OCI-LY1 (cell line): ENCODE data around the gene P2RY11.

Experiments
- CTCF ChIP-seq: fragments of 200-600 bp; sonication (generic), shearing (Covaris generic); IDR thresholded peaks from 2 replicates; pipeline ENCODE4 v1.5.1; 2017; ENCODE audit warnings: mild to moderate bottlenecking, antibody characterized with exemption, low read length, moderate library complexity, mixed read lengths
- EZH2 ChIP-seq: fragments of 200-600 bp; sonication (generic), shearing (Covaris generic); IDR thresholded peaks from 2 replicates; pipeline ENCODE4 v1.8.0; 2017; ENCODE audit warnings: borderline replicate concordance, mixed run types, mild to moderate bottlenecking, antibody characterized with exemption, low read length, moderate library complexity, mixed read lengths

DNA sequence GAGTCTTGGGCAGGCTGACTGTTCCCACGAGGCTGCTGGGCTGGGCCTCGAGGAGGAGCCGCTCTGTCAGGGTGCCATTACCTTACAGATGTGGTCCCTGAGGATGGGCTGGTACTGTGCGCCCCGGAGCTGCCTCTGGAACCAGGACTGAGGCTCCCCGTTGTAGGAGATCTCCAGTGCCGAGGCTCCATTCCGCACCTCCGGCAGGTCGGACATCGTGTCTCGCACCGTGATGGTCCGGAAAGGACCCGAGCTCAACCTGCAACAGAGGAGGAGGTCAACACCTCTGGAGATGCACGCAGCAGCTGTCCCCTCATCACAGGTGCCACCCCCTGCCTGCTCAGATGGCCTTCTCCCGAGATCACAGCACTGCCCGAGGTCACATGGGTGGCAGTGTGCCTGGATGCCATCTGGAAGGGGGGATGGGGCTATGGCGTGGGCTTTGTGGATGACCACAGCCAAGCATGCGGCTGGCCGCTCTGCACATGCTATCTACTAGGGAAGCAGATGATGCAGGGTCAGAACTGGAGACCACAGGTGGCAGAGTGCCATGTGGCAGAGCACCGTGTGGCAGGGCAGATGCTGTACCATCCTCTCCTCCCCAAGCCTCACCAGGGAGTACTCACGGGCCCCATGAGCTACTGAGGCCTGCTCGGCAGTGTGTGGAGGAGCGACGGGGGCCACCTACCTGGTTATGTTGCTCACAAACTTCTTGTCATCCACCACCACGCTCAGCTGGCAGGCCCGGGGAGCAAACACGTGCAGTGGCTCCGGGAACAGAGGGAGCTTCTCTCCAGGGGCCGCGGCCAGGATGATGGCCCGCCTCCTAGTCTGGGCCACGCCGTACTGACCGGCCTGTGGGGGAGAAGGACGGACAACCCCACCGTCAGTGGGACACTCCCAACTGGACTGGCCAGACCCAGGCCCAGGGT is 26.5 kb downstream of the P2RY11 start:
- TF ChIP-seq CTCF (no peak), EZH2 (no peak)
